HepG2 (cell line): ENCODE measurements around the gene RBCK1. TPM values are rescaled to one million over a fixed set of nuclear protein-coding genes. Genes with fewer than 3 reads are reported as not detected.

Source experiments
- AKAP8 ChIP-seq: sonication (generic); formaldehyde crosslinking; IDR thresholded peaks from 2 replicates; pipeline ENCODE4 v1.5.1; 2020; ENCODE audit warnings: mild to moderate bottlenecking, missing genetic modification reagents
- DMTF1 ChIP-seq: sonication (generic); formaldehyde crosslinking; IDR thresholded peaks from 2 replicates; pipeline ENCODE4 v1.4.0; 2020; ENCODE audit warnings: mild to moderate bottlenecking, missing genetic modification reagents
- DNMT1 ChIP-seq: sonication (generic); formaldehyde crosslinking; IDR thresholded peaks from 2 replicates; pipeline ENCODE4 v1.5.1; 2020; ENCODE audit warnings: mild to moderate bottlenecking, missing genetic modification reagents
- ESRRA ChIP-seq: sonication (generic); formaldehyde crosslinking; IDR thresholded peaks from 2 replicates; pipeline ENCODE4 v1.5.1; 2020; ENCODE audit warnings: mild to moderate bottlenecking, low read depth, missing genetic modification reagents
- HBP1 ChIP-seq: IDR thresholded peaks from 2 replicates; pipeline ENCODE4 v1.6.1; 2016; ENCODE audit warnings: low read depth, control low read depth
- MXD3 ChIP-seq: IDR thresholded peaks from 2 replicates; pipeline ENCODE4 v1.6.1; 2016; ENCODE audit warnings: mild to moderate bottlenecking, missing biosample characterization, missing genetic modification reagents
- RBAK ChIP-seq: sonication (generic); formaldehyde crosslinking; IDR thresholded peaks from 2 replicates; pipeline ENCODE4 v1.5.1; 2020; ENCODE audit warnings: mild to moderate bottlenecking, missing genetic modification reagents
- TERF1 ChIP-seq: sonication (generic); formaldehyde crosslinking; IDR thresholded peaks from 2 replicates; pipeline ENCODE4 v1.8.0; 2022; ENCODE audit warnings: mild to moderate bottlenecking, missing genetic modification reagents, moderate library complexity
- ZNF225 ChIP-seq: sonication (generic); formaldehyde crosslinking; IDR thresholded peaks from 2 replicates; pipeline ENCODE4 v1.4.0; 2020; ENCODE audit warnings: mild to moderate bottlenecking, missing genetic modification reagents
- ZNF296 ChIP-seq: sonication (generic); formaldehyde crosslinking; conservative IDR thresholded peaks from 2 replicates; pipeline ENCODE4 v1.5.0; 2020; ENCODE audit warnings: mild to moderate bottlenecking, missing genetic modification reagents
- ZNF337 ChIP-seq: sonication (generic); formaldehyde crosslinking; IDR thresholded peaks from 2 replicates; pipeline ENCODE4 v1.5.1; 2020; ENCODE audit warnings: missing genetic modification reagents, low read depth, mild to moderate bottlenecking, borderline replicate concordance
- ZNF546 ChIP-seq: sonication (generic); formaldehyde crosslinking; conservative IDR thresholded peaks from 2 replicates; pipeline ENCODE4 v1.8.1; 2023; ENCODE audit warnings: mild to moderate bottlenecking, missing genetic modification reagents
- ZNF607 ChIP-seq: sonication (generic); formaldehyde crosslinking; IDR thresholded peaks from 2 replicates; pipeline ENCODE4 v1.5.1; 2020; ENCODE audit warnings: missing genetic modification reagents, mild to moderate bottlenecking, borderline replicate concordance
- polyA plus RNA-seq, 8 experiments: library from polyadenylated mRNA; depleted of rRNA in 3 of 8; stranded (reverse) in 7 of 8; unstranded in 1 of 8; fragments of >200 nt; fragmentation: Illumina TruSeq in 4 of 8; extraction: Trizol in 4 of 8; gene quantifications; 2 replicates each; pipeline versions ENCODE4 v1.2.1 to v1.2.3, GENCODE V29; 2011 to 2016; ENCODE audit warnings: low read depth in 4 of 8, missing spikeins in 1 of 8, mixed read lengths in 1 of 8; ENCODE audit not compliant: insufficient read depth in 1 of 8
- total RNA-seq, 5 experiments: library from RNA; depleted of rRNA; stranded (reverse); fragments of >200 nt; fragmentation: Illumina TruSeq; extraction: Trizol; gene quantifications; 2 replicates each; pipeline ENCODE4 v1.2.3, GENCODE V29; 2016; ENCODE audit warnings: low read depth in 1 of 5

The RBCK1 gene
- total and polyA plus RNA-seq, 2 of the 13 experiments (the other 11 are each of a cell fraction or from before 2014, with no cell fraction given): 149 to 215 TPM

GRCh38 chr20:382291-383115 lies 25.6 kb upstream of the RBCK1 start (continued):
- 0 out of 2 replicates have a peak, but pooled peaks have one; percentile 10 for TF ChIP-seq ZNF546 (CRISPR knock-in tag)
- 0 out of 2 replicates have a peak, but pooled peaks have one; percentile 46 for TF ChIP-seq TERF1 (CRISPR knock-in tag)
- TF ChIP-seq MXD3 (CRISPR knock-in tag): 0 out of 2 replicates have a peak, but pooled peaks have one; percentile 19
- no peak for TF ChIP-seq RBAK (CRISPR knock-in tag)
- TF ChIP-seq AKAP8 (CRISPR knock-in tag): peak; percentile 67; the same call in 1 of the 2 replicates
- TF ChIP-seq ZNF225 (CRISPR knock-in tag): peak; percentile 2; the same call in 1 of the 2 replicates
- TF ChIP-seq ZNF607: peak; percentile 34; the same call in 1 of the 2 replicates
- no peak for TF ChIP-seq ZNF296 (CRISPR knock-in tag)
- TF ChIP-seq DNMT1 (CRISPR knock-in tag): no peak
- TF ChIP-seq DMTF1 (CRISPR knock-in tag): 0 out of 2 replicates have a peak, but pooled peaks have one; percentile 16
- TF ChIP-seq ZNF337: no peak
- no peak for TF ChIP-seq ESRRA (CRISPR knock-in tag)
- TF ChIP-seq HBP1: peak; percentile 33
